ENCODE data around the gene CADPS2.

CADPS2 gene

DNA sequence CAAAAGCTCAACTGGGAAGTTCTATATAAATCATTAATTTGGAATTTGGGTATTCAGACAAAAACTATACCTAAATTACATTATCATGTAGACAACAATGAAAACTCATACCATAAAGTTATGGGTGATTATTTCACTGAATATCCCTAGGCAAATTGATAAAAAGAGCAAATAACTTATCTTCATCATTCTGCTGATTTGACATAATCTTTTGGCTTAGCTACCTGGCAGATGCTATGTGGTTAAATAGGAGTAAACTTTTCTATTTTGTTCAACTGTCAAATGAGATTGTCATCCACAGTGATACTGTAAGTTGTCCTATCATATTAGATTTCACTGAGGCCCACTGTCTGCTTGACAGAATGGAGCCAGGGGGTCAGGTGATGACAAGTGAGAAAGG is 432.8 kb downstream of the CADPS2 start:
- no peak for DNase-seq (ENCODE audit: low read depth)

DNA sequence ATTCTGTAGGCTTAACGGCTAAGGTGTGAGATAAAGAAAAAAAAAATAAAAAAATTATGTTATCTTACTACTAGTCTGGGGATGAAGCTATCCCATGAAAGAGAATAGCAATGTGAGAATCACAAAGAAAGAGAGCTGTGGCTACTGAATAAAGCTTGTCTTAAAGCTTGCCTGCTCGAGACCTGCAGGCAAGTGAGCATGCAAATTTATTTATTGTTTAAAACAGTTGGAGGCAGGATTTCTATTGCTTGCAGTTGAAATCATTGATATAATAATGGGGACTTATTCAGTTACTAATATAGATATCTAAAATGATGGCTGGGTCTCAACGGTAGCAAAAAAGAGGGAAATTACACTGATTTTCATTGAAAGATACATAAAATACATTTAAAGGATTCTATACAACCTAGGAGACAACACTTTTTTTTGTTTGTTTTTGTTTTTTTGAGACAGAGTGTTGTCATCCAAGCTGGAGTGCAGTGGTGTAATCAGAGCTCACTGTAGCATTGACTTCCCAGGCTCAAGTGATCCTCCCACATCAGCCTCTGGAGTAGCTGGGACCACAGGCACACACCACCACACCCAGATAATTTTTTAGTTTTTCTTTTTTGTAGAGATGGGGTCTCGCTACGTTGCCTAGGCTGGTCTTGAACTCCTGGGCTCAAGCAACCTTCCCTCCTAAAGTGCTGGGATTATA is 437.2 kb downstream of the CADPS2 start:
- DNase-seq (ENCODE audit: low read depth) = no peak

DNA sequence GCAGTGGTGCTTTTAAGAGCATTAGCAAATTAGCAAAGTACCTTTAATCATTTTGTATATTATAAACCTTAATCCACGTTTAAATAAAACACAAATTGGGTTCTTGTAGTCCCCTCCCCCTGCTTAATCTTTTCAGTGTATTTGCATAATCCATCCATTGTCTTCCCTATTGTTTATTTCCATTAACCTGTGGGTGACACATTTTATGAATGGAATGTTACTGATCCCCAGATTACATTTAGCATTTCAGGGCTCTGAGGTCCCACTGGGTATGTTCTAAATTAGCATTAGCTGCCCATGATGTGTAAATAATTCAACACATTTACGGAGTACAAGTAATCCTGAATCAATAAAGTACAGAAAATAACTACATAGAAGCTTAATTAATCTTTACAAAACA is 443.3 kb downstream of the CADPS2 start:
- DNase-seq (ENCODE audit: low read depth) = no peak

DNA sequence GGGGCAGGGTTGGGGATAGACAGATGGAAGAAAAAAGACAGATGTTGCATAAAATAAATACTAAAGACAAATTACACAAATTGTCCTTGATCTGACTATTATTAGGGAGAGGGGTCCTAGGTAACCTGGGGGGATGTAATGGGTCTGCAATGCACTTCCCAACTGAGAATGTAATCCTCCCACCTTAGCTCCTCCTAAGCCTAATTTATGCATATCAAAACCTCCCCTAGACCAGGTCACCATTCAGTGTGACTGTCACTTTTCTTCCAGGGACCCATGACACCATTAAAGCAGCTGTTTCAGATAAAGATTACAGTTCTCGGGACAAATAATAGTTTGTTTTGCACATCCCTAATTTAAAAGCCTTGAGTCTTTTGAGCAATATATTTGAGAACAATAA is 447.8 kb downstream of the CADPS2 start:
- DNase-seq (ENCODE audit: low read depth) = no peak

DNA sequence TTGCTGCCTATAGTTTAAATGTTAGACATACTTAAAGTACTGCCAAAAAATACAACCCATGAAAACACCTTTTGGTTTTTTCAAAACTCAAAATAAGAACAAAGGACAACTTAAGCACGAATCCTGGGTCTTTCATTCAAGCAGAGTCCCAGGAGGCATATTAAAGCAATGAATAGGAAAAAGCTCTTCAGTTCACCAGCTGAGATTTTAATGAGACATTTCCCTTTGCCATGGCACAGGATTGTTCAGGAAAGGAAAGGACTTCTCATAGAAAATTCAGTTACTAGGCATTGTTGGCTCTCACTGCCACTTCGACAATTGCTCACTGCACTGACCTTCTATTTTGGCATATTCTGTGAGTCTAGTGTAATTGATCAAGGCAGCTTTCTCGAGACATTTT is 448.3 kb downstream of the CADPS2 start:
- no peak for DNase-seq (ENCODE audit: low read depth)

DNA sequence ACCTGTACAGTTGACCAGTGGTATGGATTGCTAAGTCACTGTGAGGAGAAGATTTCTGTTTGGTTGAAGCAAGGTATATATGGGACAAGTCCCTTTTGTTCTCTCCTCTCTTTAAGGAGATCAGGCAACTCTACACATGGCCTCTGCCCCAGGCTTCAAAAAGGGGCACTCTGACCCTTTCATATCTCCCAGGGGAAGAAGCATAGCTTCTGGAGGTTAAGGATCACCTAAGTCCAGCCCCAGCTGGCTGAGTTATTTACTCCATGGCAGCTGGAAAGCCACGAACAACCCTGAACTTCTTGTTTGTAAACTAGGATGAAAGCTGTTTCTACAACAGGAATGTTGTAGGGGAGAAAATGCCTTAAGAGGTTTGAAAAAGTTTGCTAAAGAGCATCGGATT is 452.5 kb downstream of the CADPS2 start:
- no peak for DNase-seq (ENCODE audit: low read depth)

DNA sequence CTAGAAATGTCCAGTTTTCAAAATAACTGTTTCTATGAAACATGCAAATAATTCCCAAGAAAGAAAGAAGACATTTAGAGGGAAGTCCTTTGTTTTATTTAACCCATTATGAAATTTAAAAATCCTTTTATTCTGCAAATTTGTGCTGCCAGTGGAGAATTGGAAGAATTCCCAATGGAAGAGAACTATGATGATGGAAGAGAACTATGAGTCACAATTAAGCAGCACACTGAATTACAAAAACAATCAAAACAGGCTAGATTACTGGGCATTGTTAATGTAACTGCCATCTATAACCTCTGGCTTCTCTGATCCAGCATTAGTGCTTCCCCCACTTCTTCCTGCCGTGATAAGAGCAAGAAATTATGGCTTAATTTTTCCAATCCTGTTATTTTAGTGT is 455.6 kb downstream of the CADPS2 start:
- DNase-seq (ENCODE audit: low read depth) = no peak

DNA sequence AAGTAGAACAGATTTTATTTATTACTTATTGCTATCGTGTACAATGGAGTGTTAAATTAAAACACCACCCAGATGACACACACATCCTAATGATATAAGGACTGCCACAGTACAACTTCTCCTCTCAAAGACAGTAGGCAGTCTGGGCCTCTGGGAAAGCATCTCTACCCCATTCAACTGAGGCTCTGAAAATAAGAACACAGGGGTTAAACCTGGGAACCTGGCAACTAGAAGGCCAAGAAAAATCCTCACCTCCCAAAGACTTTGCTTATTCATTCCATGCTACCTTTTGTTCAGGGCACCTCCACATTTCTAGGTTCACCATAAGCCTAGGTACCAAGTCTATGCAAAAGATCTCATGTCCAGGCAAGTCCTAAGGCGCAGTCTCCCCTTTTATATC is 456.3 kb downstream of the CADPS2 start:
- DNase-seq (ENCODE audit: low read depth) = no peak

DNA sequence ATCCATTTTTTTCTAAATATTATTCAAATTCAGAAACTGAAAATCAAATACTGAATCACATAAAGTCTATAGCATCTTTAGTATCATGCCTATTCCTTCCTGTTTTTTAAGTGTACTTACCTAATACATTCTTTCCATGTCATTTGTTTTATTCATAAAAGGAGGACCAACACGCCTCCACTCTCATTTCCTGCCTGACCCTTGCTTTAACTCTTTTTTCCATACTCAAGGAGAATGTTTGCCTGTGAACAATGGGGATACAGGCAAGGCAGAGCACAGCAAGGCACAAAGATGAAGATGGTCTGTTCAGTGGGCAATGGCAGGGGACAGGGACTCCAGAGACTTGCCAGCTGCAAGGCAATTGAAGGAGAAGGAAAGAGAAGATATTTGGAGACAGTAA is 460.5 kb downstream of the CADPS2 start:
- DNase-seq (ENCODE audit: low read depth) = no peak

DNA sequence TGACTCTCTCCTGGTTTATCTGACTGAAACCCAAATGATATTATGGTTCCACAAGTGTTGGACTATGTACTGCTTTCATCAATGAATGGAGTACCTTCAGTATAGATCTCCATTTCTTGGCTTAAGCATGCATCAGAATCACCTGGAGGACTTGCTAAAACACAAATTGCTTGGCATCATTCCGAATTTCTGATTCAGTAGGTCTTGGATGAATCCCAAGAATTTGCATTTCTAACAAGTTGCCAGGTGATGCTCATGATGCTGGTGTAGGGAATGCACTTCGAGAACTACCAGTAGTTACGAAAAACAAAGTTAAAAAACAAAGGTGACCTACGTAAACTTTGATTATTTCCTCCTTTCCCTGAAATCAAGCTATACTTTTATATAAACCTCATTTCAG is 462.7 kb downstream of the CADPS2 start:
- no peak for DNase-seq (ENCODE audit: low read depth)

DNA sequence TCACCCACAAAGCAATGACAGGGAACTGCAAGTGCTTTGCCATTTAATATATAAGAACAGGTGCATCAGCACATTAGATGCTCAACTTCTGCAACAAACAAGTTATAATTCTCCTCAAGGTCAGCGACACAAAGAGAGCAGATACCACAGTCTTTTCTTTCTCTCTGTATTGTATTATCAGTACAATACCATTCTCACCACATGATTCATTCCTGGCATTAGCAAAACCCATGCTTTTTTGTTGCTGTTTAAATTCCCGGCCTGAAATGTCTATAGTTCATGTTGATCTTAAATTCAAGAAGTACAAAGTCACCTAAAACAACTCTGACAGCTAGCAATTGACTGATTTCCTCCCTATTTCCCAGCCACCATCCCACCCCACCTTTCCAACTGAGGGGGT is 469.9 kb downstream of the CADPS2 start:
- no peak for DNase-seq (ENCODE audit: low read depth)

DNA sequence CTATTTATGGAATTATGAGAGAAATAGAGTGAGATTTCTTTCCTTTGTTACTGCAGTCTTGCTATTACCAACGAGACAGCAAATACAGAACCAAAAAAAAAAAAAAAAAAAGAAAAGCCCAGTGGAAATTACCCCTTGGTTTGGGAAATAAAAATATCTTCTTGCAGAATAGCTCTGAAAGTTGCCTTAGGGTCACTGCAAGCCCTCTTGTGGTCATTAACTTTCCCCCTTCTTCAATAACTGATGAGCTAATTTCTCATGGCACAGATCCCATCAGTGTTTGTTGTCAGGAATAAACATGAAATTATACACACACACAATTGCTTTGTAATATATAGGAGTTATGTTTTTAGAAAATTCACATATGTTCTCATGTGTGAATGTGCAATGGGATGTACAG is 470.8 kb downstream of the CADPS2 start:
- DNase-seq (ENCODE audit: low read depth) = no peak

DNA sequence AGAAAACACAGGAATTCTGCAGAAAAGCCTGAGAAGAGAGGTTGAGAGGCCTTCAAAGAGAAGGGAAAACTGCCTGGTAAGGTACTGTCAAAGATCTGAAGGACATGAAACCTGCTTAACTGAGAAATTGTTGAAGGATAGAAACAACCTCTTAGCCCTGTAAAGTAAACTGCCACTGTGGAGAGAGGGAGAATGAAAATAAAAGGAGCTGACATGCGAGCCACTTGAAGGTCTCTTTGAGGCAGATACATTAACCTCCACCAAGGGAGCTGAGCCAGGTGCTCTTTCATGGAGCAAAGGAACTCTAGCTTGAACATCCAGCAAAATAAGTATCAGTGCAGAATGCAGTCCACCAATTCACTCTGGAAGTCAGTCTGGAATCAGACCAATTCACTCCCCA is 472.9 kb downstream of the CADPS2 start:
- no peak for DNase-seq (ENCODE audit: low read depth)

DNA sequence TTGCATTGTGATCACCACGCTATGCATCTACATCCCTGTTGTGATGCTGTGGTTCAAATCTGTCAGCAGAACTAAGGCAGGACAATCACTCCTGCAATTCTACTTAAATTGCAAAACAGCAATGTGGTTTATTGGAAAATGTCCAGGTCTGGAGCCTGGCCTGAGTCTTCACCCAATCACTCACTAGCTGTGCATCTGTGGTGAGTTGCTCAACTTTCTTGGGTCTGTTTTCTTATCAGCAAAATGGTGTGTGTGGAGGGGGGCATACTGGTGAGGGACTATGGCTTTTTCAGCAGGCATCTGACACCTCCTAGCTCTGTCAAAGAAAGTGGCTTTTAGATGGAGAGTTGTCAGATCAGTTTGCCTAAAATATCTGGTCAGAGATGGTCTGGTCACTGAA is 473.4 kb downstream of the CADPS2 start:
- DNase-seq (ENCODE audit: low read depth) = no peak

DNA sequence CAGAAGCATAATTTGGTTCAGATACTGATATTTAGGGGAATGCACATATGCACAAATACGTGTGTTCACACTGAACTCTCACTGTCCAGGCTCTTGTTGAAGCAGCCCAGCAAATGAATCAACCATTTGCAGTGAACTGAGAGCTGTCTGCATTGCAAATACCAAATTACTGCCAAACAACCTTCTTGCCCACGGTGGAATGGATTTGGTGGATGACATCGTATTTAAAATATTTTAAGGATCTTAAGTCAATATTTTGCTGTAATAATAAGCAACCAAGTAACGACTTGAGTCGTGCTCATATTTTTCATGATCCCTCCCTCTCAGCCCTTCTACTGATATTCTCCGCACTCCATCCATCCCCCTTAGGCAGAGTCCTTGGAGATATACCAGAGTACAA is 473.8 kb downstream of the CADPS2 start:
- DNase-seq (ENCODE audit: low read depth) = no peak

DNA sequence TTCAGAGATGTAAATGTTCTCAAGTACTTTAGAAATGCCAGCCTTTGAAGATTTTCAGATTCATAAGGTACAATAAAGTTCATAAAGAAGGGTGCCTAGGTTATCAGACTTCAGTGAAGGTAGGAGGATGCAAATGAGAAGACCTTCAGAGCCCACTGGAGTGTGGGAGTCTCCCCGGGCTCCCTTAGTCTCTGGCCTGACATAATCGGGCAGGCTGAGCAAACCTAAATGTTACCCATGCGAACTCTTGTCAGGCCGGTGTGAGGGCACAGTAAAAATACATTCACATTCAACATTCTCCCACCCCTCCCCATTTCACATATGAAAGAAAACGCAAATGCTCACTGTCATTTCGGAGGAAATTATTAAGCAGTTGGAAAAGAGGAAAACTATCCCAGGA is 479.1 kb downstream of the CADPS2 start:
- no peak for DNase-seq (ENCODE audit: low read depth)

DNA sequence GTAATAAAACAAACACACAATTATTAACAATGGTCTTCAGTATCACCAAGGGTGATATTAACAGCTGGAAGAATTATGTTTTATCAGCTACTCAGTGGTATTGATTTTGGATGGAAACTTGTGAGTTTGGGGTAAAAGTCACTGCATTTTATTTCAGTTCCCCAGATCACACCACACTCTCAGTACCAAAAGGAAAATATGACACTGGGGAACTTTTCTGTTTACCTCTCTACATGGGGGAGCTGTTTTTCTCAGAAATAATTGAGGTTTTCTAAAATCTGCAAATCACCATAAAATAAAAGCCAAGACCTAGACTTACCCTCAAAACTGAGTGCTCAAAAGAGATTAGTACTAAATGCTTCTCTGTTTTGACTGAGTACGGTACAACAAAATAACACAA is 483.1 kb downstream of the CADPS2 start:
- DNase-seq (ENCODE audit: low read depth) = no peak

DNA sequence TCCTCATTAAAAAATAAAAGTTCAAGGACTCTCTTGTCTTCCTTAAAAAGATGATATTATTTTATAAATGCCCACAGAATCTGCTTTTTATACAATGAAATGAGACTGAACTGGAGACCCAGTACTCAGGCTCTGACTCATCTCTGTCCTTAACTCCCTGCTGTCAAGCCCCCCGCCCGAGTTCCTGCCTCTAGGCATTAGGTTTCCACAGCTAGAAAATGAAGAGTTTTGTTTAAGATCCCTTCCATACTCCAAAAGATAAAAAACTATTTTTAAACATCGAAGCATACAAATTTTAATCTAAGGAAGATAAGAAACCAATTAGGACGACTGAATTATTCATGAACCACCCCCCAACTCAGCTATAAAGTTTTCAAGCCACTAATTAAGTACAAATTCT is 484.0 kb downstream of the CADPS2 start:
- no peak for DNase-seq (ENCODE audit: low read depth)

DNA sequence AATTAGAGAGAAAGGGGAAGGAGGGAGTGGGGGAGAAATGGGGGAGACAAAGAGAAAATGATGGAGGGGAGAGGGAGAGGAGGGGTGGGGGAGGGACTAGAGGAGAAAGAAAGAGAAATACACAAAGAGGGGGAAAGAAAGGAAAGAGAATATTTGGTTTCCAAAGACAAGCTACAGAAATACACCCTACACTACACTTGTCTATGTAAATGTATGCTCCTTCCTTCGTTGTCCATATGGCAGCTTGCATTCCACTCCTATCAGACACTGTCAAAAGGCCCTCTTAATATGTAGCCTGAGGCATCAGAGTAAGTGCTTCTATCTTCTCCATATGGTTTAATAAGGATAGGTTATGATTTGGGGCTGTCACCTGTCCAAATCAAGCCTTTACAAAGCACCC is 488.9 kb downstream of the CADPS2 start:
- no peak for DNase-seq (ENCODE audit: low read depth)

DNA sequence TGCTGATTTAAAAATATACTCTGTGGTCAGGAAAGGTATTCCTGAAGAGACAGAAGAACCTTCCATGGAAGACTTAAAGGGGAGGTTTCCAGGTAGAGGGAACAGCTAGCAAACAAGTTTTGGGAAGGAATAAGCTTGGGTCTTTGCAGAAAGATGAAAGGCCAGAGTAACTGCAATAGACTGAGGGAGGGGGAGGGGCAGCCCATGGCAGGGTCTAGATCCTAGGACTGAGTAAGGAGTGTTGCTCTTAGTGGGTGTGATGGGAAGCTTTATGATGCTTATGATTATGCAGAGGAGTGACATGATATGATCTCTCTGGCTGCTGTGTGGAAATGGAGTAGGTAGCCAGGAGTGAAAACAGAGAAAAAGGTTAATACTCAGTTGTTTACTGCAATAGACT is 491.7 kb downstream of the CADPS2 start:
- DNase-seq (ENCODE audit: low read depth) = no peak

DNA sequence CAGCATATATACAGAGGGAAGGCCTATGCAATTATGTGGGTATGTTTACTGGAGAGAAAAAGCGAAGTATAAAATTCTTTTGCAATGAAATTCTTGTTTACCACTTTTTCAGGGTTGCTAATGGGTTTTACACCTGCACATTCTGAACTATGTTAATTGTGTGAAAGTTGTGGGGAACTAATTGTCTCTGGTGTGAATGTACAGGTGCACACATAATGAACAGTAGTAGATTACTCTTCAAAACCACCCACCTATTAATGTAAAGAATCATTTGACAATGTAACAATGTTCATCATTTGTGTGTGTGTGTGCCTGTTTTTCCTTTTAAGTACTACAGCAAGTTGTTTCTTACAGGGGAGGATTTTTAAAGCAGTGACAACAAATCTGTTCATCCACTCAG is 501.7 kb downstream of the CADPS2 start:
- no peak for DNase-seq (ENCODE audit: low read depth)

DNA sequence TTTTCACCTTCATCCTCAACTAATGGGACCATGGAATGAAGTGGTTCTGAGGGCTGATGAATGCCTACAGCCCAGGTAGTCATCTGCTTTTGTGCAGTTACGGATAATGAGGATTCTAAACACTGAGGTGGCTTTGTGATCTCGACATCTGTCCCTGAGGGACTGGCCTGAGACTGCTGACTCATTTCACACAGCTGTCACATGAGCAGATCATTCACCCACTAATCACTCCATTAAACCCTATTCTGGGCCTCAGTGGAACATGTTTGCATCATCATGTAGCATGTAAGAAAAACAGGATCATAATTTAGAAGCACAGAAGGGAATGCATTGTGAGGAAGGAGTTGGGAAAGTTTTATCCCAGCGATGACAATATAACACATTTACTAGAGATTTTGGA is 502.3 kb downstream of the CADPS2 start:
- DNase-seq (ENCODE audit: low read depth) = no peak

DNA sequence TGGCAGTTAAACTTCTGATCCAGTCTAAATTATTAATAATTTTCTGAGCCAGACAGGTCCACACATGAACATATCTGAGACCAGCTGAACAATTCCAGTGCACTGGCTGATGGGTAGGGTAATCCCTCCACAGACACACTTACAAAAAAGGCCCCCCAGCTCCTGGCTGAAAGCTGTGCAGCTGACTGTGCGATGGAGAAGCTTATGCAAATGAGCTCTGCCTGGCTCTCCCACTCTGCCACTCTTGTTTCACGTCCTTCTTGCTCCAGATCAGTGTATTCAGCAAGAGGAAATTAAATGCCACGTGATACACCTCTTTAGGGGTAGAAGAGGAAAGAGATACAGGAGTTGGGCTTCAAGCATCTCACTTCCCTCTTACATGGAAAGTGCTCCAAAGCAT is 505.3 kb downstream of the CADPS2 start:
- no peak for DNase-seq (ENCODE audit: low read depth)

DNA sequence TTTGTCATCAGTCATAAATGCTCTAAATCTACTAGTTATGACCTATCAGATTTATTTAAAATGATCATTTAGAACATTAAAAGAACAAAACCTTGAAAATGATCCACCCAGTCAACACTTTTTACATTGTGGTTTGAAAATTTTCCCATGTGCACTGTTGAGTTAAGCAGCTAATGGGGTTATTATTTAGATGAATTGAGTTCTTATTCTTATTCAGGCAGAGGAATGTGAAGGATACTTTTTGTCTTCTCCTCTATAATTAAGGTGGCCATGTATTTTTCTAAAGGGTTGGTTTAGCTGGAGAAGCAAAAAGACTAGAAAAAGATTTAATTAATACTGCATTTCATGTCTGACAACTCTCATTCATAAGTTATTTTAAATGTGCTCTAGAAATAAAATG is 506.8 kb downstream of the CADPS2 start:
- DNase-seq (ENCODE audit: low read depth) = no peak

DNA sequence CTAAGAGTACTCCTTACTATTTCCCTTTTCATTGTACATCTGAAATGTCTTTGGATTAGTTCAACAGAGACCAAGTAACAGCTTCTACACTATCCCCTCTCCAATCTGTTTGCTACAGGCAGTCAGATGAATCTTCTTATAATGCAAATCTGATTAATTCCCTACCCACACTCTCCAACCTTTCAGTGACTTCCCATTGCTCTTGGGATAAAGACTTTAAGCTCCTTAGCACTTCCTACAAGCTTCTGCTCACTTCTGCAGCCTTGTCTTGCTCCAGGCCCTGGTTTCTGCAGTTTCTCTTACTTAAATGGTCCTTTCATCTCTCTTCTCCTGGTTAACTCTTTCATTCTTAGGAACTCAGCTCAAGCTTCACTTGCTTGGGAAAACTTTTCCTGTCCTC is 516.5 kb downstream of the CADPS2 start:
- DNase-seq (ENCODE audit: low read depth) = no peak
